Transverse colon (tissue), 4 donors: ENCODE data around the gene SCARB2. TPM values are rescaled to one million over a fixed set of nuclear protein-coding genes. Genes with fewer than 3 reads are reported as not detected.
"Not testable (repeated sequence)": the region's sequence is repeated elsewhere in the genome, so short reads cannot be mapped to it uniquely, and the experiment has no call there.

ENCODE experiments used
- DNase-seq: peaks from one replicate; pipeline ENCODE4 v3.0.0-alpha.2; 2019
- H3K27ac ChIP-seq, 4 donors: fragments of 200-600 bp; sonication (generic); 2 replicates each; pipeline ENCODE4 v1.5.1; 2016 to 2018; ENCODE audit warnings: inconsistent platforms in 4 of 4
- H3K27me3 ChIP-seq: fragments of 200-600 bp; sonication (generic); 2 replicates; pipeline ENCODE4 v1.5.1; 2017; ENCODE audit warnings: inconsistent platforms
- H3K36me3 ChIP-seq, 4 donors: fragments of 200-600 bp; sonication (generic); 2 replicates each; pipeline ENCODE4 v1.5.1; 2017 to 2019; ENCODE audit warnings: inconsistent platforms in 4 of 4
- H3K4me1 ChIP-seq, 4 donors: fragments of 200-600 bp; sonication (generic); 2 replicates each; pipeline ENCODE4 v1.5.1; 2017 to 2020; ENCODE audit warnings: inconsistent platforms in 4 of 4
- H3K4me3 ChIP-seq, 4 donors: fragments of 200-600 bp; sonication (generic); 1 replicate in 1 of 4; 2 replicates in 3 of 4; pipeline versions ENCODE4 v1.5.1 to v1.6.1; 2017 to 2019; ENCODE audit warnings: inconsistent platforms in 4 of 4
- H3K9me3 ChIP-seq, 2 donors: fragments of 200-600 bp; sonication (generic); 2 replicates each; pipeline ENCODE4 v1.5.1; 2017 to 2019; ENCODE audit warnings: inconsistent platforms in 2 of 2
- EP300 ChIP-seq: sonication (generic); formaldehyde crosslinking; IDR thresholded peaks from one replicate; pipeline ENCODE4 v1.6.1; 2017; ENCODE audit warnings: antibody characterized with exemption, low read depth
- POLR2A ChIP-seq: fragments of 450-650 bp; IDR thresholded peaks from one replicate; pipeline ENCODE4 v1.6.1; 2016; ENCODE audit warnings: antibody characterized with exemption, mild to moderate bottlenecking, moderate library complexity
- POLR2AphosphoS5 ChIP-seq, 3 donors: sonication (generic); formaldehyde crosslinking; IDR thresholded peaks; one replicate each; pipeline ENCODE4 v1.6.1; 2016; ENCODE audit warnings: antibody characterized with exemption in 3 of 3
- WGBS, 2 donors: methylation state at CpG; one replicate each; pipeline ENCODE4 v1.1.5; 2018; ENCODE audit warnings: low coverage in 1 of 2; 5-methylcytosine and 5-hydroxymethylcytosine counted together
- in situ Hi-C, 4 donors: fragments of 200-750 bp; cut with MboI; loops; one replicate each; pipeline versions ENCODE4 v1.15.0 to v1.15.1; 2017; ENCODE audit warnings: low sequenced_read_pairs in 3 of 4, low pct_ligation_motif_present in 1 of 4, low pct_unique_long_range_greater_than_20kb in 1 of 4
- intact Hi-C: fragments of 100-400 bp; cut with DNase I; formaldehyde crosslinking; loops from one replicate; pipeline ENCODE4 v1.15.1; 2023; ENCODE audit warnings: low total_unique reads
- total RNA-seq, 4 donors: library from RNA; depleted of rRNA; stranded (reverse); fragments of >200 nt; gene quantifications; one replicate each; pipeline ENCODE4 v1.1.0, GENCODE V29; 2016
- TF ChIP-seq, protein P1 (sequence below), 5 experiments: fragments of 200-600 bp in 3 of 5; fragments of 450-650 bp in 2 of 5; sonication (generic) in 3 of 5; IDR thresholded peaks; 1 replicate in 2 of 5; 2 replicates in 3 of 5; pipeline ENCODE4 v1.5.1; 2016 to 2017; ENCODE audit warnings: antibody characterized with exemption in 5 of 5, inconsistent platforms in 3 of 5, mild to moderate bottlenecking in 2 of 5, moderate library complexity in 1 of 5

The SCARB2 gene
- total RNA-seq, 4 donors from 2014 or later, result 139 to 210 (median 194) TPM

DNA sequence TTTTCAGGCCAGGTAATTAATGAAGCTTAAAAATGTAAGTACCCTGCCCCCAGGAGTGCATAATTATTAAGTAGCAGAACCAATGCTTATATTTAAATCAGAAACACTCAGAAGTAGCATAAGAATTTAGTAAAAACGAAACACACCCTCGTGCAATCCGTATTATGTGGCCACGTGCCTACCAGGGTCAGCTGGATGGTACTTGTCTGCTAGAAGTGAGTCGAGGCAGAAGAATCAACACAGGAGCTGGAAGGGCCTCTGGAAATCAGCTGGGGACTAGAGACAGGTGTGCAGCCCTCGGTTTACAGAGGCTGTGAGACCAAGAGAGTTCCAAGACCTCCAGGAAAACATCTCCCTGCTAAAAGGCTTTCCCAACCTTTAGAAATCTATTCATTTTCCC is 37.3 kb upstream of the SCARB2 start:
- H3K36me3 ChIP-seq, result no peaks in the 10 kb centered on the region
- in situ Hi-C loops (no loop called here), intact Hi-C loops (loop anchor here (5.0 kb wide), 1 partner anchor 74 kb away; no protein-coding TSS in a partner anchor)
- no peak for DNase-seq
- WGBS, 2 donors, result 10 to 20% methylated on average over 1 to 6 of the region's 6 CpGs
- H3K9me3 ChIP-seq, result no peaks in the 10 kb centered on the region
- peak overlapping the region; percentile 28 to 54 (median 46) for H3K27ac ChIP-seq
- TF ChIP-seq EP300, result no peak
- TF ChIP-seq POLR2A, result no peak
- TF ChIP-seq POLR2AphosphoS5 (IDR thresholded peaks at IDR 0.05), result no peak
- TF ChIP-seq, protein P1, sequence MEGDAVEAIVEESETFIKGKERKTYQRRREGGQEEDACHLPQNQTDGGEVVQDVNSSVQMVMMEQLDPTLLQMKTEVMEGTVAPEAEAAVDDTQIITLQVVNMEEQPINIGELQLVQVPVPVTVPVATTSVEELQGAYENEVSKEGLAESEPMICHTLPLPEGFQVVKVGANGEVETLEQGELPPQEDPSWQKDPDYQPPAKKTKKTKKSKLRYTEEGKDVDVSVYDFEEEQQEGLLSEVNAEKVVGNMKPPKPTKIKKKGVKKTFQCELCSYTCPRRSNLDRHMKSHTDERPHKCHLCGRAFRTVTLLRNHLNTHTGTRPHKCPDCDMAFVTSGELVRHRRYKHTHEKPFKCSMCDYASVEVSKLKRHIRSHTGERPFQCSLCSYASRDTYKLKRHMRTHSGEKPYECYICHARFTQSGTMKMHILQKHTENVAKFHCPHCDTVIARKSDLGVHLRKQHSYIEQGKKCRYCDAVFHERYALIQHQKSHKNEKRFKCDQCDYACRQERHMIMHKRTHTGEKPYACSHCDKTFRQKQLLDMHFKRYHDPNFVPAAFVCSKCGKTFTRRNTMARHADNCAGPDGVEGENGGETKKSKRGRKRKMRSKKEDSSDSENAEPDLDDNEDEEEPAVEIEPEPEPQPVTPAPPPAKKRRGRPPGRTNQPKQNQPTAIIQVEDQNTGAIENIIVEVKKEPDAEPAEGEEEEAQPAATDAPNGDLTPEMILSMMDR (IDR thresholded peaks at IDR 0.05), result no peak
- peak overlapping the region; percentile 16 to 60 (median 44) for H3K4me3 ChIP-seq
- peaks cover 4 to 12% (median 7%) of the 10 kb centered on the region in 4 donors for H3K4me1 ChIP-seq
- peaks cover 3% of the 10 kb centered on the region for H3K27me3 ChIP-seq

DNA sequence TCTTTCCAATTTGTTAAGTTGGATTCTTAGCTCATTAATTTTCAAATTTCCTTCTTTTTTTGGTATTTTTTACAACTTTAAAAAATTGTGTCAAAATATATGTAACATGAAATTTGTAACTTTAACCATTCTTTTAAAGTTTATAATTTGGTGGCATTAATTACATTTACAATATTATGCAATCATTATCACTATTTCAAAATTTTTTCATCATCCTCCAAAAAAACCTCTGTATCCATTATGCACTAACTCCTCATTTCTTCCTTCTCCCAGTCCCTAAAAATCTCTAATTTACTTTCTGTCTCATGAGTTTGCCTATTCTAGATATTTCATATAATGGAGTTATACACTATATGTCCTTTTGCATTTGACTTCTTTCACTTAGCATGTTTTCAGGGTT is 33.2 kb upstream of the SCARB2 start:
- in situ Hi-C loops (loop anchor here in 1 of 4 donors (10.0 kb wide), 1 partner anchor 62 kb away; no protein-coding TSS in a partner anchor), intact Hi-C loops (no loop called here)
- Histone ChIP-seq H3K4me1 (peaks cover 4 to 10% (median 6%) of the 10 kb centered on the region in 4 donors), H3K27ac (no peak overlapping the region), H3K27me3 (no peaks in the 10 kb centered on the region), H3K9me3 (no peaks in the 10 kb centered on the region), H3K4me3 (no peak overlapping the region), H3K36me3 (no peaks in the 10 kb centered on the region)
- no peak for DNase-seq
- TF ChIP-seq POLR2A, result no peak

DNA sequence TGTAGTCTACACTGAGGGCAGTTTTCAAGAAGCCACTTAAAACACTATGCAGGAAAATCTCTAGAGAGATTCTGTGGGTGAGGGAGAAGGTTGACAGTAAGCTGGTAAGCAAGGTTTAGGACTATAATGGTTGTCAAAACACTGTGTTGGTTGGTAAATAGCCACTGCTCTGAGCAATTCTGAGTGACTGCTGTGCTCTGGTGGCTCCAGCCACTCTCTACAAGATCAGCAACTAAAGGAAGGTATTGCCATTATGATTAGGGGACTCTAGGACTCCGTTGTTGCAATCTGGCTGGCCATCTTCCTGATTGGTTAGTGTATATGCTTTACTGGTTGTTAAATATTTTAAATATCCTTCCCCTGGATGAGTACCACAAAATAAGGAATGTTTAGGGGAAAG is 32.4 kb upstream of the SCARB2 start:
- WGBS, 2 donors, result 37 to 50% methylated on average over 1 of the region's 1 CpG
- no peak for DNase-seq
- H3K27me3 ChIP-seq, result no peaks in the 10 kb centered on the region
- TF ChIP-seq, protein P1 (IDR thresholded peaks at IDR 0.05), result no peak
- TF ChIP-seq EP300 (no peak), POLR2A (no peak), POLR2AphosphoS5 (IDR thresholded peaks at IDR 0.05) (no peak)
- no peaks in the 10 kb centered on the region for H3K36me3 ChIP-seq
- intact Hi-C loops, result no loop called here
- no peaks in the 10 kb centered on the region for H3K9me3 ChIP-seq
- H3K4me1 ChIP-seq, result peaks cover 3 to 5% (median 4%) of the 10 kb centered on the region in 4 donors
- H3K27ac ChIP-seq, result no peak overlapping the region
- in situ Hi-C loops, result loop anchor here in 1 of 4 donors (10.0 kb wide), 1 partner anchor 61 kb away; no protein-coding TSS in a partner anchor
- H3K4me3 ChIP-seq, result no peak overlapping the region

DNA sequence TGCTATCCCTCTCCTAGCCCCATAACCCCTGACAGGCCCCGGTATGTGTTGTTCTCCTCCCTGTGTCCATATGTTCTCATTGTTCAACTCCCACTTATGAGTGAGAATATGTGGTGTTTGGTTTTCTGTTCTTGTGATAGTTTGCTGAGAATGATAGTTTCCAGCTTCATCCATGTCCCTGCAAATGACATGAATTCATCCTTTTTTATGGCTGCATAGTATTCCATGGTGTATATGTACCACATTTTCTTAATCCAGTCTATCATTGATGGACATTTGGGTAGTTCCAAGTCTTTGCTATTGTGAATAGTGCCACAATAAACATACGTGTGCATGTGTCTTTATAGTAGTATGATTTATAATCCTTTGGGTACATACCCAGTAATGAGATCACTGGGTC is 30.3 kb upstream of the SCARB2 start:
- not testable (repeated sequence) for H3K27me3 ChIP-seq, H3K4me3 ChIP-seq, DNase-seq, H3K4me1 ChIP-seq, H3K27ac ChIP-seq, H3K36me3 ChIP-seq
- 82 to 87% methylated on average over 1 to 2 of the region's 2 CpGs for WGBS, 2 donors
- intact Hi-C loops (loop anchor here (2.0 kb wide), 1 partner anchor 37 kb away; no protein-coding TSS in a partner anchor), in situ Hi-C loops (loop anchor here in 1 of 4 donors (10.0 kb wide), 1 partner anchor 59 kb away; no protein-coding TSS in a partner anchor)
- peaks cover 12 to 13% of the 10 kb centered on the region in 2 donors for H3K9me3 ChIP-seq

DNA sequence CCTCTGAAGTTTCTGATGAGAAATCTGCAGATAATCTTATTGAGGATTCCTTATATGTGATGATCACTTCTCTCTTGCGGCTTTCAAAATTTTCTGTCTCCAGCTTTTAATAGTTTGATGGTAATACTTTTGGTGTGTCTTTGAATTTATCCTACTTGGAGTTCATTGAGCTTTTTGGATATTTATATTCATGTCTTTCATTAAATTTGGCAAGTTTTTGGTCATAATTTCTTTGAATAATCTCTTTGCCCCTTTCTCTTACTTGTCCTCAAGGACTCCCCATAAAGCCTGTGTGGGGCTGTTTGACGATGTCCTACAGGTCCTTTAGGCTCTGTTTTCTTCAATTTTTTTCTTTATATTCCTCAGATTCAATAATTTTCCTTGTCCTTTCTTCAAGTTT is 26.6 kb upstream of the SCARB2 start:
- Histone ChIP-seq H3K36me3 (no peaks in the 10 kb centered on the region), H3K27me3 (no peaks in the 10 kb centered on the region), H3K27ac (no peak overlapping the region), H3K4me1 (peaks cover 0 to 13% (median 4%) of the 10 kb centered on the region in 4 donors), H3K4me3 (no peak overlapping the region), H3K9me3 (peaks cover 12 to 13% of the 10 kb centered on the region in 2 donors)
- in situ Hi-C loops (loop anchor here in 1 of 4 donors (10.0 kb wide), 1 partner anchor 55 kb away; no protein-coding TSS in a partner anchor), intact Hi-C loops (no loop called here)
- DNase-seq, result no peak
- WGBS, 2 donors, result 90 to 92% methylated on average over 2 of the region's 2 CpGs
- TF ChIP-seq POLR2AphosphoS5 (IDR thresholded peaks at IDR 0.05) (no peak), EP300 (no peak), POLR2A (no peak)
- TF ChIP-seq, protein P1 (IDR thresholded peaks at IDR 0.05), result no peak
